Right kidney (tissue), 1 donor: ENCODE results near the gene CDK14.

ENCODE experiments used
- DNase-seq: peaks from one replicate; pipeline ENCODE4 v3.0.0-alpha.2; 2016

CDK14 gene

GRCh38 chr7:91112902-91113341 is 516.8 kb downstream of the CDK14 start:
- DNase-seq = no peak

- no peak for DNase-seq
Observed at GRCh38 chr7:91114232-91114631, 518.1 kb downstream of the CDK14 start.

GRCh38 chr7:91126762-91127161 is 530.6 kb downstream of the CDK14 start:
- no peak for DNase-seq

GRCh38 chr7:91127325-91127724 is 531.2 kb downstream of the CDK14 start:
- no peak for DNase-seq

- DNase-seq = no peak
Observed at GRCh38 chr7:91127959-91128358, 531.8 kb downstream of the CDK14 start.

GRCh38 chr7:91128683-91129348 is 532.7 kb downstream of the CDK14 start:
- DNase-seq = no peak

- no peak for DNase-seq
Observed at GRCh38 chr7:91135300-91135699, 539.2 kb downstream of the CDK14 start.

GRCh38 chr7:91135703-91136430 is 539.7 kb downstream of the CDK14 start:
- no peak for DNase-seq

- peak; percentile 45 for DNase-seq
Observed at GRCh38 chr7:91137153-91137787, 541.1 kb downstream of the CDK14 start.

GRCh38 chr7:91137788-91138368 is 541.8 kb downstream of the CDK14 start:
- no peak for DNase-seq

GRCh38 chr7:91140286-91140685 is 544.2 kb downstream of the CDK14 start:
- no peak for DNase-seq

- DNase-seq = no peak
Observed at GRCh38 chr7:91140982-91141381, 544.9 kb downstream of the CDK14 start.

- no peak for DNase-seq
Observed at GRCh38 chr7:91142743-91143142, 546.6 kb downstream of the CDK14 start.

GRCh38 chr7:91149341-91150246 is 553.5 kb downstream of the CDK14 start:
- no peak for DNase-seq

- no peak for DNase-seq
Observed at GRCh38 chr7:91151916-91152315, 555.8 kb downstream of the CDK14 start.

- no peak for DNase-seq
Observed at GRCh38 chr7:91156316-91157185, 560.4 kb downstream of the CDK14 start.

GRCh38 chr7:91157579-91158320 is 561.6 kb downstream of the CDK14 start:
- DNase-seq = no peak

- DNase-seq = no peak
Observed at GRCh38 chr7:91162436-91162835, 566.3 kb downstream of the CDK14 start.

GRCh38 chr7:91164506-91164905 is 568.4 kb downstream of the CDK14 start:
- no peak for DNase-seq
